ENCODE results near the gene MSI2.

Gene MSI2

DNA sequence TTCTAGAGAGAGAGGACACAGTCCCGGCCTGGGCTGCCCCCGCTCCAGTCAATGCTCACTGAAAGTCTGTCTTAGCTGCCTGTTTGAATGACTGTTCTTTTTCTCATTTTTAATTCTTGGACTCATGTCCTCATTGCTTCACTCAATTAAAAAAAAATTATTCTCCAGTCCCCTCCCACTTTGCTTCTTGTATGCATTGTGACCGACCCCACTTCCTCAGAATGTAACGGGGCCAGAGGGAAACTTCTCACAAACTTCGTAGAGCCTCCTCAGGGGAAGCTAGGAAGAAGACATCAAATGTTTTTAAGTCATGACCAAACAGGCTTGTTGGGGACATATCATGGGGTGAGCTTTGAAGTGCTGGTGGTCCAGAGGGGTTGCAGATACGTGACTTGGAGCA, 375.5 kb downstream of the MSI2 start:
- DNase-seq, result no peak

DNA sequence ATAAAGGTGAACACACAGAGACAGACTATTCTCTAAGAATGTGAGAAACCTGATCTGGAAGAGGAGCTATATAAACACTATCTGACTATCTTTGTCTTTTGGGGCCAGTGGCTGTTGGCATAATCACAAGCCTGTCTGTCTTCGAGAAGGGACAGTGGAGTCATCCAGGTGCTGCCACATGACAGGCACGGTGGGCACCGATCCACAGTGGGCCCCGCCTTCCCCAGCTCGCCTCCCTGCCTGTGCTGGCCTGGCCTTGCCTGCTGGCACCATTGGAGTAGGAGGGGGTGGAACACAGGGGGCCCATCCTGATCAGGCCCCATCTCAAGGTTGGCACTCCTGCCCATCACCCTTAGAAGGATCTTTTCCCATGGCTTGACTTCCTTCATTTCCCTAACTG, 376.0 kb downstream of the MSI2 start:
- DNase-seq, result no peak

DNA sequence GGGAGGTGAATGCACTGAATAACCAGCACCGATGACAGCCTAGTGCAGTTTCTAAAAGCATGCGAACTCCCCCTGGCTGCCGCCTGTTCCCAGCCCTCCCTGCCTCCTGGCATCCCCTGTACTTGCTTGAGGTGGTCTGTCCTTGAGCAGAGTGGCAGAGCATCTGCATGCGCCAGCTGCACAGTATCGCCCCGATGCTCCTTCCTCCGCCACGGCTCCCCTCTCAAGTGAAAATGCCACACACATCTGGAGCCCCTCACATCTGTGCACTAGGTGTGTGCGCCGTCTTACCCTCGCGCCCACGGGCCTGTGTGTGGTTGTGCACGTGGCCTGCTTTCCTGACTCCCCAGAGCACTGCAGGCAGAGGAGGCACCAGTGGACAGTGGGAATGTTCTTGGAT, 376.9 kb downstream of the MSI2 start:
- no peak for DNase-seq

DNA sequence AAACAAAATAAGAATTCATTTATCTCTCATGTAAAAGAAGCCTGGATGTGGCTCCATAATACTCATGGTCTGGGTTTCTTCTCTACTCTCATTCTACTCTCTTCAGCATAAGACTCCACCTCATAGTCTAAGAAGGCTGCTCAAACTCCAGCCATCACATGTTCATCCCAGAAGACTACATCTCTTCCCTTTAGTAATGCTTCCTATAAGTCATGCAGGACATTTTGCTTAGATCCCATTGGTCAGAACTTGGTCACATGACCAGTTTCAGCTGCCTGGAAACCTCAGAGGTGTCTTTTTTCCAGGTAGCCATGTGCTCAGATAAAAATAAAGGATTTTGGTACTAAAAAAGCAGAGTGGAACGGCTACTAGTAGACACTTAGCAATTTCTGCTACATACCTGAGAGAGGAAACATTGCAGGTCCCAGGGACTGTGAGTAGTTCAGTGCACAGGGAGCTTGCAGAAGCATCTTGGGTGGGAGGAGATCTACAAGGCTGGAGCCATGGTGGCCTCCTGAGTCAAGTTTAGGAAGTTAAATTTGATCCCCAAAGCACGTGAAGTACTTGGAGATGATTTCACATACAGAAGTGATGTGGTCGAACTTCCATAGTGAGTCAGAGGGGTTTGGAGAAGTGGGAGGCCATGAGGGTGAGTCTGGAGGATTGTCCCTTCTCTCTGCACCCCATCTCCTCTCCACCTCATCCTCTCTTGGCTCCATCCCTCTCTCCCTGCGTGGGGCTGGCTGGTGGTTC, 378.6 kb downstream of the MSI2 start:
- no peak for DNase-seq

DNA sequence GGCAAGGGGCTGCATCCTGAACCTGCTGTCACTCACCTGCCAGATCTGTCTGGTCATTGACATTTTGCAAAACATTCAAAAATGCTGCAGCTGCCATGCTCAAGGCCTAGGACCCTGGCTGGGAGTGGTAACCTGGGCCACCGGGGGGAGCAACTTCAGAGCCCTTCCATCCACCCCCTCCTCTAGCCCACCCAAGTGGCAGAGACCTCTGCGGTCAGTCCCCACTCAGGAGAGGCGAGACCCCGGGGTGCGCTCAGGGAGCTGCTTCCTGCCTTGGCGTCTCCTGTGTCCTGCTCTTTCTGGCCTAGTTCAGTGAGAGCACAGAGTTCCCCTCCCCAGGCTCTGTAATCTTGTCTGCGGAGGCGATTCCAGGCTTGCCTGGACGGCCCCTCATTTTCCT, 380.0 kb downstream of the MSI2 start:
- no peak for DNase-seq

DNA sequence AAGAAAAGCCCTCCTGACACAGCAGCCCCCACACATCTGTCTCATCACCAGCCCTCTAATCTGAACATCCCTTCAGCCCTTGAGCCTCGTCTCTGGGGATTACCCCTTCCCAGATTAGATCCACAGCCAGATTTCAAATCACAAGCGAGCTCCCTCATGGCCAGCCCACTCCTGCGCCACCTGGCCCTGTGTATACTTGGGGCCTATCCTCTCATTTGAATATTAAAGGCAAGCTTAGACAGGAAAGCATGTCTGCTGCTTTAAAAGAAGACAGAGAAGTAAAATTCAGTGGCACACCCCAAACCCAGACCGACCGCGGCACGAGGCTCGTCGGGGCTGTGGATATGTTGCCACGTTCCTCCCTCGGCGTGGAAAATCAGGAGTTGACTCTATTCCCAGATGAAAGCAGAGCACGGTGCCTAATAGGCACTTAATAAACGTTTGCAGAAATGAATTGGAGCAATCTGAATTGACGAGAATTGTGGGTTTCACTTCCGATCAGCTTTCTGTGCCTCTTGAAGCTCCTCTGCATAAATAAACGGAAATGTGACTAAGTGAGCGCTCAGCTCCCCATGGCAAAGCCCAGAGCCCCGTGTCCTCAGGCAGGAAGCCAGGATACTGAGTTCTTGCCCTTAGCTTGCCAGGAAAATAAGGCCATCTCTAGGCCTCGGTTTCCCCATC, 380.8 kb downstream of the MSI2 start:
- no peak for DNase-seq

DNA sequence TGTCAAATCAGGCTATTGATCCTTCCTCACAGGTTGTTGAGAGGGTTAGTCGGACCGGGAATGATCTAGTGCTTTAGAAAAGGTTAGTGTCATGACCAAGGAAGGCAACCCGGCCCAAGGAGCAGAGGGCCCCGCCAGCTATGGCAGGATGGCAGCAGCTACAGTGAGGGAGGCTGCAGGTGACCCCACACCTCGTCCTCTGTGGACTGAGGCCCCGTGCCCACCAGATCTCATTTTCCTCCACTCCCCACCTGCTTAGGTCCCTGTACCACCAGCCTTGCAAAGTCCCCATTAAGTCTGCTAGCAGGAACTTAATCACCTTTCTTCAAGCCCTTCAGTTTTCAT, 381.3 kb downstream of the MSI2 start:
- no peak for DNase-seq

DNA sequence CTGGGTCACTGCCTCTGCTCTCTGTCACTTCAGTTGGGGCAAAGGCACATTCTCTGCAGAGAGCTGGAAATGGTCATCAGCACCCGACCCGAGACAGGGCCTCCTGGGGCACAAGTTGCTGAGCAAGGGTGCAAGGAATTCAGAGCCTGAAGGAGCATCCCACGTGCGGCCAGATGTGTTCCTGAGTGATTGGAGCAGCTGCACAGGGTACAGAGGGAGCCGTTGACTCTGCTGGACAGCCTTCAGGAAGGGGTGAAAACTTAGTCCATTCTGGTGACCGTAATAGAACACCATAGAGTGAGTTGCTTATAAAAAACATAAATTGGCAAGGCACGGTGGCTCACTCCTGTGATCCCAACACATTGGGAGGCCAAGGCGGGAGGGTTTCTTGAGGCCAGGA, 382.0 kb downstream of the MSI2 start:
- DNase-seq, result no peak

DNA sequence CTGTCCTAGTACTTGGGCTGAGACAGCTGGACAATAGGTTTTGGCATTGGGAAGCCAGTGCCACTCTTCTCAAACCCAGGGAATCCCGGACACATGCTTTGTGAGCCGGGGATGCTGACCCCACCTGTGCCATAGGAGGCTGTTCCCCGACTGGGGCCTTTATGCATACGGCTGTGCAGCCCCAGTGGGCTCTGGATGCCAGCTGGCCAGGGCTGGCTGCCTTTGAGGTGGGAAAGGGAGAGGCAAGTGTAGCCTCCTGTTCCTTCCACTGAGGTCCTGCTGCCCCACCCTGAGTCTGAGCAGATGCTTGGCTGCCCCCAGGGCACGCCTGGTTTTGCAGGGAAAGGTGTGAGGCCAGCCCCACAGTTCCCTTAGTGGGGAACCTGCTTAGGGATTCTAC, 383.1 kb downstream of the MSI2 start:
- no peak for DNase-seq

DNA sequence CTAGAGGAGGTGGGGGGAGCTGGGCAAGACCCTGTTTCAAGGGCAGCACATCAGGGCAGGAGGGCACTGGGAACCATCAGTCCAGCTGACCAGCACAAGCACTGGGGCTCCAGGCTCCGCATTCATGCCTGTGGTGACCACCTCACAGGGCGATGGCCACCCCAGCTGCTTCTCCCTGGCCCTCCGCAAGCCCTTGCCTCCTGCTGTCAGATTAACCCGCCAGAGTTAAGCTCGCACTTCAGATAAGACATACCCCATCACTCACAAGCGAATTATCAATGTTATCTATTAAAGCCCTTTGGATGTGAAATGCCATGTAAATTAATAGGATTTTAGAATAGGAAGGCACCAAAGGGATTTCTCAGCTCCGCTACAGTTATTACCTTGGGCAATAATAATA, 383.8 kb downstream of the MSI2 start:
- DNase-seq, result no peak

DNA sequence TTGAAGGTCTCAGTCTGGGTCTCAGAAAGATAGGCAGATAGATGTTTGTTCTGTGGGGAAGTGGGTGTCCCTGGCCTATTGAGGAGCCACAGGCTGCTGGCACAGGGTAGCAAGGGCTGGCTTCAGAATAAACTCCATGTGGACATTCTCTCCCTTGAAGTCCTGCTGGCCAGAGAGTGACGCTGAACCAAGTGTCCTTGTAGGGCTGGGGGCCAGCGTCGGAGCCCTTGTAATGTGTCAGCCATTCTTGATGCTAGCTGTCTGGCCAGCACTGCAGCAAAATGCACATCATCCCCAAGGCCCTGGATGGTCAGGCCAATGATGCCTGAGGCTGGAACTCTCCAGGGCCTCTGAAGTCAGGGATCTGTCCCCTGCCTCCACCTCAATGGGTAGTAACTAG, 385.4 kb downstream of the MSI2 start:
- DNase-seq, result no peak

DNA sequence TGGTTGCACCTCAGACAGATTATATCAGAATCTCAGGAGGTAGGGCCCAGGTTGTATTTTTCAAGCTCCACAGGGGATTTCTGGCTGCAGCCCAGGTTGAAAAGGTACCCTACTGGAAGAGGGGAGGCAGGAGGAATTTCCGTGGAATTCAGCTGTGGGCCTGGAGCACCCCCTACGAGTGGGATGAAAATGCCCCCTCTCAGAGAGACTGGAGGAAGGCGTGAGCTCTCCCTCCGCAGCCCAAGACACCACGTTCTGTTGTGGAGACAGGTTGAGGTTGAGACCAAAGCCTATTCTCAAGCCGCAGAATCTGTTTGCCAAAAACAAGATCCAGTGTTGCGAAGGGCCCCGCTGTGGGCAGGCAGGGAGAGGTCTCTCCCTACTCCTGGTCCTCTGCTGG, 386.7 kb downstream of the MSI2 start:
- no peak for DNase-seq

DNA sequence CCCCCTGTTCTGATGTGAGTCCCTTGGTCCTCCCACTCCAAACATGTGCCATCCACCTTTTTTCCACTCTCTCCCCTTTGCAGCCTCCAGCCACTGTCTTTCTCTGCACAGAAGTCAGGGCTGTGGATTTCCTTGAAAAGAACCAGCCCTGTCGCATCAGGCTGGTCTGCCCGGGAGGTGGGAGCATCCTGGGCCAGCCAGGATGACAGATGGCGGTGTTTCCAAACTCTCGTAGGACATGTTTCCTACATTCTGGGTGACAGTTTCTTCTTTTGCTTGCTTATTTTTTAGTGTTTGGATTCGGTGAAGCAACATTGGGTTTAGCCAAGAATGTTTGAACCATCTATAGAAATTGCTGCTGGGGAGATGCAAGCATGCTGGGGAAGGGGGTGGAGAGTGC, 388.0 kb downstream of the MSI2 start:
- no peak for DNase-seq

DNA sequence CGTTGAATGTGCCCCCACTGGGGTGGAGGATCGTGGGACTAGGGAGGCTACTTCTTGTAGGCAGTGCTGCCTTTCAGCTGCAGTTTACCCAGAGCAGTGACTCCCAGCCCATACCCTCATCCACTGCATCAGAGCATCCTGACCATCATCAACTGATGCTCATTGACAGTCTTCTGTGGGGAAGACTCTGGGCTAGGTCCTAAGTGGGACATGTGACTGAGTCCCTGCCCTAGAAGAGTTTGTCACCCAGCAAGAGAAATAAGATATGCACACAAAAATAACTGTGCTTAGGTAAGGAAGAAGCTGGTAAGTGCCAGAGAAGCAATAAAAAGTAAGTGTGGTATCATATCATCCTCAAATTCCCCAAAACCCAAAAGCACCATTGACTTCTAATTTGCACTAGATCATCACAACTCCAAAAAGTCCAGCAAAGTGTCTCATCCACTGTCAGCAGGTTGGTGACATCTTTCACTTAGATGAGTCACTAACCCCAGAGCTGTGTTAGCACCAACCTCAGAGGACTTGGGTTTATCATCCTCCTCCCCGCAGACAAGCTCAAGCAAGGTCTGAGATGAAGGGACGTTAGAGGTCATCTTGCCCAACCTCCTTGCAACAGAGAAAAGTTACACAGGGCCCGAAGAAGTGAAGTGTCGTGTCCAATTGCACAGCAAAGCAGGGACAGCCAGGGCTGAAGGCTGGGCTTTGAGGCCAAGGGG, 389.8 kb downstream of the MSI2 start:
- DNase-seq, result no peak

DNA sequence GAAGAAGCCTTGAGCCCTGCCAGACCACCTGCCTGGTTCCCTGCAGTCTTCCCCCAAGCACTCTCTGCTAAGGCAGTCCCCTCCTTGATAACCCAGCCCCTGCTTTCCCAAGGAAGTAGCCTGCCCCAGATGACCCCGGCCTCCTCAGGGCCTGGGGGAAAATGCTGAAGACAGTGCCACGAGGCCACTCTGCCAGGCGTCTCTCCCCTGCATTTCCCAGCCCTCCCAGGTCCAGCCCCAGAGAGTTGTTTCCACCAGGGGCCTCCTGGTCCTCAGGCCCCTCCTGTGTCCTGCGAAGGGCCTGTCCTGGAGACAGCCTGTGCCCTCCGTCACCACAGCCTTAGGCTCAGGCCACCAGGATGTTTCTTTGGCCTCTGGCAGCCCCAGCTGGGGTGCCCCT, 392.4 kb downstream of the MSI2 start:
- no peak for DNase-seq

DNA sequence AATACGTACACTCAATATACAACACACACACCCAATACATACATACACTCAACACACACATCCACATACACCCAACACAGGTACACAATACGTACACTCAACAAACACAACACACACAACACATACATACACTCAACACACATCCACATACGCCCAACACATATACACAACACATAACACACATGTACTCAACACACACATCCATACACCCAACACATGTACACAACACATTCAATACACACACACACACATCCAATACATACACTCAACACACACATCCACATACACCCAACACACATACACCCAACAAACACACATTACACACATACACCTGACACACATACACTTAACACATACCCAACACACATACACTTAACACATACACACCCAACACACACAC, 392.9 kb downstream of the MSI2 start:
- no peak for DNase-seq

DNA sequence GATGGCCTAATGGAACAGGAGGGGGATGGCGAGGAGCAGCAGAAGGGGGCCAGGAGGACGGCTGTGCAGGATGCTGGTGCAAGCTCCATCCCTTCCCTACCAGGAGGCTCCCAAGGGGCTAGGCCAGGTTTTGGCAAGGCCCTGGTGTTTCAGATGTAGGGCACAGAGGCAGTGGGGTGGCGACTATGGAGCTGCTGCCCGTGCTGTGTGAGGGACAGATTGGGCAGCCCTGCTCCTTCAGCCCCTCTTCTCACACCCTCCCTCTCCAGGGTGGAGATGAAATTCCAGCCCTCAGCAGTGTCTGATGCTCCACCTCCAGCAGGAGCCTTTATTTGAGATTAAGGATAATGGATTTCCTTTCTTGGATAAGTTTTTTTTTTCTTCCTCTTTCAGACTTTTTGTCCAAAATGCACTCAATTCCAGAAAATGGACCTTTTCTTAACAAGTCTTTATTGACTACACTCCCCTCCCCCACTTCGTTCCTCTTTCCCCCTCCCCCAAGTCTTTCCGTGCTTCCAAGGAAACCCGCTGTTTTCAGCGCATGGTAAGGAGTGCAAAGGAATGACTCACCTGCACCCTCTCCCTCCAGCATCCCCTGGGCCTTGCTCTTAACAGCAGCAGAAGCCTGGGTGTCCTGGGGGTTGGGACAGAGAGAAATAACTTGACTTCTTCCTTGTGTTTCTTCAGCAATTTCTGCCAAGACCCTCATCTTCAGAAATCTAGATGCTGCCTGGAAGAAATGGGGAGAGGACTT, 393.6 kb downstream of the MSI2 start:
- no peak for DNase-seq

DNA sequence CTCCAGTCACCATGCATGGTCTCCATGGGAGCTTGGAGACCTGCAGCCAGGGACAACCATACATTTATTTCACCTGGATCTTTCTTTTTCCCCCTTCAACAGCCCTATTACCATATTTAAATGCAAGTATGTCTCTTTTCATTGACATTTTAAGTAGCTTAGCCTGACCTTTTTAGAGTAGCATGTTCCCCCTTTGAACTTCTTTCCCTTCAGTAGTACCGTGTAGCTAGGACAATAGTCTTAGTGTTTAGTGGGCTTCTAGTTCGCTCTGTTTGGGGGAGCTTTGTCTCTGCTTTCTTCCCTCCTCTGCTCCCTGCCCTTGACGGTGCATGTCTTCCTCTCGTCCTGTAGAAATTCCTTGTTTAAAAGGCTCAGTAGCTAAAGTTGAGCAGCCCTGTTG, 394.2 kb downstream of the MSI2 start:
- no peak for DNase-seq

DNA sequence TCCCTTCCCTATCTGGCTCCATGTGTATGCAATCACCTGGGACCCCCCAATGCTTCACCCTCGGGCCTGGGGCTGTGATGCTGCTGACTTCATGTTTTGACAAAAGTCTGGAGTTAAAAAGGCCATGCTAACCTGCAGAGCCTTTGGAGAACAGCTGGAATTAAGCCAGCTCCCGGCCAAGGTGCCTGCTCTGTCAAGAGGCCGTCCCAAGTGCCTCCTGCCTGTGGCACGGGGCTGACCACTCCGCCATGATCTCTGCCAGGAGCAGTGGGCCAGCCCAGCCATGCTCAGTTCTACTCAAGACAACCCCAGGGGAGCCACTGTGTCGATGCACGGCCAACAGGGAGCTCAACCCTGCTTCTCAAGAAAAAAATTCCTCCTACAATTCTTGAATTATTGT, 395.1 kb downstream of the MSI2 start:
- DNase-seq, result no peak

DNA sequence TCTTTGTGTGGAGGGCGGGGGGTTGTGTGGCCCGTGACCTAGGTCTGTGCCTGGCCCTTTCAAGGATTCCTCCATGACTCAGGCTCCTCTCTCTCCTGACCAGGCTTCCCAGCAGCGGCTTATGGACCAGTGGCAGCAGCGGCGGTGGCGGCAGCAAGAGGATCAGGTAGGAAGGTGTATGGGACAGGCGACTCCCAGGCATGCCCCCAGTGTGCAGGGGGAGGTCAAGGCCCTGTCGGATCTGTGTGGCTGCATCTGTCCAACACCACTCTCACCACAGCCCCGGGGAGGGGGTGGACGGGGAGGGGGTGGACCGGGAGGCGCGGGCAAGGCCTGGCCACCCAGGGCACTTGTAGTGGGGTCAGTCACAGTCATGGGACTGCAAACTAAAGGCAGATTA, 395.7 kb downstream of the MSI2 start:
- no peak for DNase-seq

DNA sequence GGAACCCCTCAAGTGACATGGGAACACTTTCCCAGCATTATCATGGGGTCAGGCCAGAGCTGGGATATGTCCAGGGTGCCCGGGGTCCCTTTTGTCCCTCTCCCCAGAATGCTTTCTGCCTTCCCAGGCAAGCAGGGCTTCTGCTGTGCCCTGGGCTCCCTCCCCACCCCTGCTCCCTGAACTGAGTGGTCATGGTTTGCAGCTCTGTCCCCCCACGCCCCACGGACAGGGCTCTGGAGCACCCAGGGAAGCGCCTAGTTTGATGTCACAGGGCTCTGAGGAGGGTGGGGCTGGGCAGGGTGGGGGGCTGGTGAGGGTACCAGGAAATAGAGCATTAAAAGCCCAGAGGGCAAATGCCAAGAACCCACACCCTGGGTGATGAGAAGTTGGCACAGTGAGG, 396.5 kb downstream of the MSI2 start:
- no peak for DNase-seq

DNA sequence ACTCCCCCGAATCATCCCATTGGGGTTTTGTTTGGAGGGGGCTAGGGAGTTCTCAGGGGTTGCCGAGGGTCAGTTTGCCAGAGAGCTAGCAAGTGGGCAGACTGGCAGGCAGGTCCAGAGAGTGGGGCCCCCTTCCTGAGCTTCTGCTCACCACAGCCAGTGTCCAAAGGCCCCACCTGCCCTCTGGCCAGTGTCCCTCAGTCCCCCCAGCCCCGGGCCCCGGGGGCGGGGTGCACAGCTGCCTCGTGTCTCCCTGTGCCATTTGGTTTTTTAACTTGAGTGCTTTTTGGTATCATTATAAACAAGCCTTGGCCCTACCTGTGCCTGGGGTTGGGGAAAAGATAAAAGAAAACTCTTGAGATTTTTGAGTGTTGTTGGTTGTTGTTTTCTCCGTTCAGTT, 397.0 kb downstream of the MSI2 start:
- no peak for DNase-seq

DNA sequence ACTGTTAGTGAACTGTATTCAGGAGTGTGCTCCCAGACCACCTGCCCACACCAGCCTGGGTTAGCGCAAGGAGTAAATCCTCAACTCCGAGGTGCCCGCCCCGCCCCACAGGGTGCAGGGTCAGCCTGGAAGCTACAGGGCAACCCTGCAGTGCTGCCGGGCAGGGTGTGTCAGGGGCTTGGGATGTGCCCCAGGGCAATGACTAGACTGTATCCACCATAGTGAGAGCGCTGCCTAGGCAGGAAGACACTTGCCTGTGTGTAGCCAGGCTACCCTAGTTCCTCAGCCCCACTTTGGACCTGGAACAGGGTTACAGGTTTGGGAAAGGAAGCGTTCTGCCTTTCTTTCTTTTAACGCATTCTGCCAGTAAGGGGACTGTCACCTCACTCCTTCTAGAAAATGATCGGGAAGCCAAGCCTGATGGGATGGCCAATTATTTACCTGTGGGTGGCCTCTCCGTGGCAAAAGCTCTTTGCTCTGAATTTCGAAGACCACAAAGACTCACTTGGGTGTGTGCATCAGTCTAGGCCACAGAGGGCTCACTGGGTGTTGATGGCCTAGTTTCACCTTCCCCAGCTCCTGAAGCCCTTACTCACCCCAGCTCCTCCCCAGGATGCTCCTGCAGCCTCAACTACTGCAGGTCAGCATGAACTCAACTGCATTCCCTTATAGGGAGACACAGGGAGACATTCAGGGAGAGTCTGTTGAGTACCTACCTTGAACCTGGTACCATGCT, 397.9 kb downstream of the MSI2 start:
- no peak for DNase-seq

Measured in CD4-positive, alpha-beta T cell treated with Interleukin-10 for 1 hour (primary cell).